CD4-positive, alpha-beta T cell treated with Interleukin-6 for 4 hours (primary cell): ENCODE results near the gene FNBP1.
A peak's percentile ranks its signal among the peaks of the same experiment; 100 is the strongest.
"Not testable (repeated sequence)": the region's sequence is repeated elsewhere in the genome, so short reads cannot be mapped to it uniquely, and the experiment has no call there.

ENCODE experiments used
- DNase-seq: peaks from one replicate; pipeline ENCODE4 v3.0.0-alpha.2; 2020; ENCODE audit warnings: mixed read lengths

The FNBP1 gene

GRCh38 chr9:129946246-129946995 lies 96.6 kb downstream of the FNBP1 start:
- no peak for DNase-seq

- DNase-seq = no peak
These were observed 97.7 kb downstream of the FNBP1 start for GRCh38 chr9:129945314-129945713.

GRCh38 chr9:129944506-129945116 lies 98.4 kb downstream of the FNBP1 start:
- DNase-seq = peak; percentile 62

- DNase-seq = no peak
These were observed 103.6 kb downstream of the FNBP1 start for GRCh38 chr9:129939431-129939830.

- peak; percentile 35 for DNase-seq
These were observed 104.6 kb downstream of the FNBP1 start for GRCh38 chr9:129938291-129938979.

DNA sequence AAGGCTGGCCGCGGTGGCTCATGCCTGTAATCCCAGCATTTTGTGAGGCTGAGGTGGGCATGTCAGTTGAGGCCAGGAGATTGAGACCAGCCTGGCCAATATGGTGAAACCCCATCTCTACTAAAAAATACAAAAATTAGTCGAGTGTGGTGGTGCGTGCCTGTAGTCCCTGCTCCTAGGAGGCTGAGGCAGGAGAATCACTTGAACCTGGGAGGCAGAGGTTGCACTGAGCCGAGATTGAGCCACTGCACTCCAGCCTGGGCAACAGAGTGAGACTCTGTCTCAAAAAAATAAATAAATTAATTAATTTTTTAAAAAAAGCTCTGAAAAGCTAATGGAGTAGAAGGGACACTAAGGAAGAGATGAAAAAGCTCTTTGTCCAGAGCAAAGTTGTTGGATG lies 105.1 kb downstream of the FNBP1 start:
- DNase-seq = not testable (repeated sequence)

- DNase-seq = no peak
These were observed 106.8 kb downstream of the FNBP1 start for GRCh38 chr9:129936222-129936621.

DNA sequence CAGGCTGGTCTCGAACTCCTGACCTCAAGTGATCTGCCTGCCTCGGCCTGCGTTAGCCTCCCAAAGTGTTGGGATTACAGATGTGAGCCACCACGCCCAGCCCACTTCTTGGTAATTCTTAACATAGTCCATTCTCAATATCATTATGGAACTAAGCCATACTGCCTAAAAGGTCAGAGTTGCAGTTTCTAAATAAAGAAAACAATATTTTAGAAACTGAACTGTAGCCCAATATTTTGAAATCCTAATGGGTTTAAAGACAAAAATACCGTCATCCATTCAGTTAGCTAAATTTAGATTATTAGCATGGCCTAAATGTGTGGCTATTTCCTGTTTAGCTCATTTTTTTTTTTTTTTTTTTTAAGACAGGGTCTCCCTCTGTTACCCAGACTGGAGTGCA lies 108.2 kb downstream of the FNBP1 start:
- no peak for DNase-seq

- DNase-seq = no peak
These were observed 108.9 kb downstream of the FNBP1 start for GRCh38 chr9:129934041-129934591.

- DNase-seq = no peak
These were observed 109.6 kb downstream of the FNBP1 start for GRCh38 chr9:129933185-129934040.

GRCh38 chr9:129932303-129933151 lies 110.5 kb downstream of the FNBP1 start:
- no peak for DNase-seq

GRCh38 chr9:129930743-129931142 lies 112.2 kb downstream of the FNBP1 start:
- no peak for DNase-seq

GRCh38 chr9:129929496-129930125 lies 113.4 kb downstream of the FNBP1 start:
- DNase-seq = no peak

DNA sequence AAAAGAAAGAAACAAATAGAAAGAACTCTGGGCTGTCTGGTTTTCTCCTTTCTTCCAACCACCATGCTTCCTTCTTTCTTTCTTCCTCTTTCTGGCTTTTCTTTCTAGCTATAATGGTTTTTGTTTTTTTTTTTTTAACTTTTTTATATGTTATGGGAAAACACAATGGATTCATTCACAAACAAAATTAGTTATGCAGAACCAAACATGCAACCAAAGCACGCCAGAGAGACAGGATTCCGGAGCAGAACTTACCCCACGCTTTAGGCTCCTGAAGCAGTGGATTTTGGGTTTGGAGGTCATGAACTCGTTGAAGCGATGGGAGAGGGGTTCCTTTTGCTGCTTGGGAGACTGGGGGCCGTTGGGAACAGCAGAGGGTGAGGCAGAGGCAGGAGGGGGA lies 119.4 kb downstream of the FNBP1 start:
- no peak for DNase-seq

DNA sequence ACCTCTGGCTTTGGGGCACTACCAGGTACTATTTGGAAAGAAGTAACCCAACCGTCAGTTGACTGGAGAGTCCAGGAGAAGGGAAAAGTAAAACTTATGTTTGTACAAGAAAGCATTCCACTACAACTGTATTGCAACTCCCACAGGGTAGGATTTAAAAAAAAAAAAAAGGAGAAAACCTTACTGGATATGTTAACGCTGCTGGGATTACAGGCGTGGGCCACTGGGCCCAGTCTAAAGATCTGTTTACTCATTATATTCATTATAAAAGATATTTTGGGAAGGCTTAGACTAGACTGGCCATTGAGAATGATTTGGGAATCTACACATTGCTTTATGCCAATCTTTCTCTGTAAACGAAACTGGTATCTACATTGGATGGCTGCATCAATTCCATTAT lies 121.1 kb downstream of the FNBP1 start:
- DNase-seq = no peak

DNA sequence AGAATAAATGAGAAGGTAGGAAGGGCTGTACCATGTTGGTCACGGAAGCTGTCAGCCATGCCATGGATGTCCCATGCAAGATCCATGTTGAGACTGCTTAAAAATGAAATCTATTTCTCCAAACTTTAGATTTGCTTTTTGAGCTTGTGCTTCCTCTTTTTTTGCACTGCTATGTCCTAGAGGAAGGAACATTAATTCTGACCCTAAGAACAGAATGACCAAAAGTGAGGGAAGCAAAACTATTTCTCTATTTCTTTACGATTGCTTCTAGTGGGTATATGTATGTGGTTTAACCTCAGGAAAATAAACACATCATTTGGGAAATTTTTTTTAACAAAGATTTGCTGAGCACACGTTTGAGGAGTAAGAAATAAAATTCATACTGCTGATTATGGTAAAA lies 123.1 kb downstream of the FNBP1 start:
- no peak for DNase-seq

DNA sequence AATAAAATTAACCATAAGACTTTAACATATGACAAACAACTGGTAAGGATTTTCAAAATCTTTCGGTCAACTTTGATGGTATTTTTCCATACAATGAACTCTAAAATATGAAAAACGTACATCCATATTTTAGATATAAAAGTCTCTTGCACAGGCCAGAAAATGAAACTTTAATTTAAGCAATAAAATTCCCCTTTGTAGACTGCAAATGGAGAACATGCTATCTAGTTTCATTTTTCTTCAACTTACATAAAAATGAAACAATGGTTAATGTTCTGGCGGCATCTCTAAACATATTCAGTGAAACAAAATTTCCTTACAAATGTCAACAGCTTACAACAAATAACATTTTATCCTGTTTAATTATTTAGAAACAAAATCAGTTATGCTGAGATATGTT lies 123.7 kb downstream of the FNBP1 start:
- DNase-seq = no peak

DNA sequence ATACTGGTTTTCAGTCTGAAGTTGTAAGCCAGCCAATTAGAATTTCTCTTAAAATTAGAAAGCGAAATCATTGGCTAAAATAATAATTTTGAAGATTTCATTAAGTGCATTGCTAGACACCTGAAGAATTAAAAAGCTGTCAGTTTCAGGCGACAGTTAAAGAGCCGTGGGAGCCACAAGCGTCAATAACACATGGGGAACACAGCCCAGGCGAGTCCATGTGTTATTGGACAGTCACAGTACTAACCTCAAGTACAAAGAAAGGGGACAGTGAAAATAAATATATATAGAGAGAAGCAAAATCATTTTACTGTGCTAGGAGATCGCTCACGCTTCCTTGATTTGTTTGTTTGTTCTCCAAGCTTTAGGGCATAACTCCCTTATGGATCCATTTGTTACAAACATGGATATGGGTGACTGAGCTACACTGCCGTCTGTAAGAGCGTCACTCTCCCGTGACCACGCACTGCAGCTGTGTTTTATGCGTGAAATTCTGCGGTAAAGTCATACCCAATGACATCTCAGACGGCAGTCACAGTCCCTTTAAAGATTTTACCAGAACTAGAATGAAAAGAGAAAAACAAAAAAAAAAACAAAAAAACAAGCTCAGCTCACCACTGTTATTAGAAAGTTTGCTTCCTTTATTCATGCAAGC lies 124.6 kb downstream of the FNBP1 start:
- no peak for DNase-seq

GRCh38 chr9:129916707-129917106 lies 126.3 kb downstream of the FNBP1 start:
- DNase-seq = no peak

DNA sequence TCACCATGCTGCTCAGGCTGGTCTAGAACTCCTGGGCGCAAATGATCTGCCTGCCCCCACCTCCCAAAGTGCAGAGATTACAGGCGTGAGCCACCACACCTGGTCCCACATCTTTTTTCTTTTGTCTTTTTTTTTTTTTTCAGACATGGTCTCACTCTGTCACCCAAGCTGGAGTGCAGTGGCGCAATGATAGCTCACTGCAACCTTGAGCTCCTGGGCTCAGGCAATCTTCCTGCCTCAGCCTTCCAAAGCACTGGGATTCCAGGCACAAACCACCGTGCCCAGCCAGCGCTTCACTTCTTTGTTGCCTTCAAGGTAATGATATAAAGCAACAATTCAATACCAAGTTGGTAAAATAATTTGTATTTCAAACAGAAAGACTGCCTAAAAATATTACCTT lies 128.9 kb downstream of the FNBP1 start:
- DNase-seq = no peak
